ENCODE measurements around the gene NDUFS5. TPM values are rescaled to one million over a fixed set of nuclear protein-coding genes. Genes with fewer than 3 reads are reported as not detected.
A peak's percentile ranks its signal among the peaks of the same experiment; 100 is the strongest.
"Not testable (repeated sequence)": the region's sequence is repeated elsewhere in the genome, so short reads cannot be mapped to it uniquely, and the experiment has no call there.

Gene NDUFS5
- total RNA-seq, 1 donor from 2014 or later: 233 TPM

DNA sequence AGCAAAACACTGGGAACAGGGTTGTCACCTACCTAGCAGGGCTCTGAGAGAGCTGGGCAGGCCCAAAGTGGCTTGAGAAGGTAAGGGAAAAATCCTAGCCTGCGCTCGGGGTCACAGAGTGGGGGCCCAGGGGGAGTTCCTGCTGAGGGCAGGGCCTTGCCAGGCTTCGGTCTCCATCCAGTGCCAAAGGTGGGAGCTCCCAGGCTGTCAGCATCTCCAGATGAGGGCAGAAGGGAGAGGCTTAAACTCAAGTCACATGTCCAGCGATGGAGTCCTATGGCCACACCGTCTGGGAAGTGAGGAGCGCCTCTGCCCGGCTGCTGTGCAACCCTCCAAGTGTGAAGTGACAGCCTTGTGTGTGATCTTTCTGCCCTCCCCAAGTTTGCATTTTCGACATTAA, 11.2 kb upstream of the NDUFS5 start:
- DNase-seq (ENCODE audit: low spot score): not testable (repeated sequence)

DNA sequence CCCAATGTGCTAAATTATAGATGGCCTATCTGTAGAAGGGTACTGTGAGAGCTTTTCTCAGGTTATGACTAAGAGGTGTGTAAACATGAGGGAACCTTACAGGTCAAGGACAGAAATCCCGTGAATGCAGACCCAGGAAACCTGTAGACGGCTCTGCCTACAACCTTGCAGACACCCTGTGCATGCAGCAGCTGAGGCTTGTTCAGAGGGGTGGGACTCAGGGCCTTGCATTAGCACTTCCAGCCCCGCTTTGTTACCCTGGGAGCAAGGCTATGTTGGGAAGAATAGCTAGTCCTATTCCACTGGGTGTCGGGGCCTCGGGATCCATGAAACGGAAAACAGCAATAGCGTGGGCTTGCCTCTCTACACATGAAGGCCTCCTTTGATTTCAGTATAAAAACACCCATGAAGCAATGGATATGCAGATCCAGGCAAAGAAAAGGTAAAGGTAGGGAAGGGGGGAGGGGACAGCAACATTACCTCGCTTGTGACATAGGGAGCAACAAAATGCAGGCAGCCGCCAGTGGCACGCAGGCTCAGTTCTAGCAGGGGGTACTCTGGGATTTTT, 9.5 kb upstream of the NDUFS5 start:
- no peak for DNase-seq (ENCODE audit: low spot score)

DNA sequence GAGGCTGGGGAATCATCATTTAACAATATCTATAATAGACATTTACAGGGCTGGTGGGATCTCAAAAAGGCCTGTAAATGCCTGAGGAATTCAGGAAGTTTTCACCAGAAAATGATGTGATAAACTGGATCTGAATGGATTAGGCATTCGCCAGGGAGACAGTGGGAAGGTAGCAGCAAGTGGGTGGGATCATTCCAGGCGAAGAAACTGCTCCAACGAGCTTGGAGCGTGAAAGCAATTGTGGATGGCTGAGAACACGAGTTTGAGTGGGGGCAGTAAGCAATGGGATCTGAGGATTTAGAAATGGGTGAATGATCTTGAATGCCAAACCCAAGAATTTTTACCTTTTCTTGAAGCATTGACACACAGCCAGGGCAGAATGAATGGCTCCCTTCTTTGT, 8.9 kb upstream of the NDUFS5 start:
- DNase-seq (ENCODE audit: low spot score): no peak

DNA sequence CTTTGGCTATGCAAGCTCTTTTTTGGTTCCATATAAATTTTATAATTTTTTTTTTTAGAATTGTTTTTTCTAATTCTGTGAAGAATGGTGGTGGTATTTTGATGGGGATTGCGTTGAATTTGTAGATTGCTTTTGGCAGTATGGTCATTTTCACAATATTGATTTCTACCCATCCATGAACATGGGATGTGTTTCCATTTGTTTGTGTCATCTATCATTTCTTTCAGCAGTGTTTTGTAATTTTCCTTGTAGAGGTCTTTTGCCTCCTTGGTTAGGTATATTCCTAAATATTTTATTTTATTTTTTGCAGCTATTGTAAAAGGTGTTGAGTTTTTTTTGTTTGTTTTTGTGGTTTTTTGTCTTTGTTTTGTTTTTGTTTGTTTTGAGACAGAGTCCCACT, 5.7 kb upstream of the NDUFS5 start:
- DNase-seq (ENCODE audit: low spot score): not testable (repeated sequence)

DNA sequence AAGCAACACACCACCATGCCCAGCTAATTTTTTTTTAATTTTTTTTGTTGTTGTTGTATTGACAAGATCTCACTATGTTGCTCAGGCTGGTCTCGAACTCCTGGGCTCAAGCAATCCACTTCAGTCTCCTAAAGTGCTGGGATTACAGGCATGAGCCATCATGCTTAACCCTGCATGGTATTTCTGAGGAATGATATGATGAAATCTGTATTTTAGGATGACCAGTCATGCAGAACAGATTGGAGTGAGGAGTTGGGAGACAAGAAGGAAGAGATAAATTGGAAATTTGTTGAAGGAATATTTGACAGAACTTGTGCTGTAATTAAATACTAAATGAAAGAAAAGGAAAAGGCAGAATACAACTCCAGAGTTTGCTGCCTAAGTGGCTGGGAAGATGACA, 4.7 kb upstream of the NDUFS5 start:
- DNase-seq (ENCODE audit: low spot score): no peak

DNA sequence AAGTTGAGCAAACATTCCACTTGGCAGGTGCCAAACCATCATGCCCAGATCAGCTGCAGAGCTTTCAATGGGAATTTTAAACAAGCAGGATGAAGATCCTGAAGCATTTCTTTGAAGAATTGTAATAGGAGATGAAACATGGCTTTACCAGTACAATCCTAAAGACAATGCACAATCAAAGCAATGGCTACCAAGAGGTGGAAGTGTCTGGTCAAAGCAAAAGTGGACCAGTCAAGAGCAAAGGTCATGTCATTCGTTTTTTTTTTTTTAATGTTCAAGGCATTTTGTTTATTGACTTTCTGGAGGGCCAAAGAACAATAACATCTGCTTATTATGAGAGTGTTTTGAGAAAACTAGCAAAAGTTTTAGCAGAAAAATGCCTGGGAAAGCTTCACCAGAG, 3.0 kb upstream of the NDUFS5 start:
- DNase-seq (ENCODE audit: low spot score): no peak

DNA sequence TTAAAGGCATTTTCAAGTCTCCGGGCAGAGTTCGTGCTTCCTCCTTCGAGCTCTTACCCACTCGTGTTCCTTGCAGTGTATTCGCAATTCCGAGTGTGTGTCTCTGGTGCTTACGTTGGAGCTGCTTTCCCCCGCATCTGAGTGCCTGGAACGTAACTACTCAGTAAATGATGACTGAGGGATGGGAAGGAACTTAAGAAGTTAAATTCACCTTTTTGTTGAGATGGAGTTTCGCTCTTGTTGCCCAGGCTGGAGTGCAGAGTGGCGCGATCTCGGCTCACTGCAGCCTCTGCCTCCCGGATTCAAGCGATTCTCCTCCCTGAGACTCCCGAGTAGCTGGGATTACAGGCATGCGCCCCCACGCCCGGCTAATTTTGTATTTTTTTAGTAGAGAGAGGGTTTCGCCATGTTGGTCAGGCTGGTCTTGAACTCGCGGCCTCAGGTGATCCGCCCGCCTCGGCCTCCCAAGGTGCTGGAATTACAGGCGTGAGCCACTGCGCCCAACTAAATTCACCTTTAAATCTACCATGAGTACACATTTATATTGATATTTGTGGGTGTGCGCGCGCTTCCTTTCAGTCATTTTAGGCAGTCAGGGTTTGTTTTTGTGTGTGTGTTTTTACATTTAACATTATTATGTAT, 837 bp downstream of the NDUFS5 start:
- peak; percentile 45 for DNase-seq (ENCODE audit: low spot score)

DNA sequence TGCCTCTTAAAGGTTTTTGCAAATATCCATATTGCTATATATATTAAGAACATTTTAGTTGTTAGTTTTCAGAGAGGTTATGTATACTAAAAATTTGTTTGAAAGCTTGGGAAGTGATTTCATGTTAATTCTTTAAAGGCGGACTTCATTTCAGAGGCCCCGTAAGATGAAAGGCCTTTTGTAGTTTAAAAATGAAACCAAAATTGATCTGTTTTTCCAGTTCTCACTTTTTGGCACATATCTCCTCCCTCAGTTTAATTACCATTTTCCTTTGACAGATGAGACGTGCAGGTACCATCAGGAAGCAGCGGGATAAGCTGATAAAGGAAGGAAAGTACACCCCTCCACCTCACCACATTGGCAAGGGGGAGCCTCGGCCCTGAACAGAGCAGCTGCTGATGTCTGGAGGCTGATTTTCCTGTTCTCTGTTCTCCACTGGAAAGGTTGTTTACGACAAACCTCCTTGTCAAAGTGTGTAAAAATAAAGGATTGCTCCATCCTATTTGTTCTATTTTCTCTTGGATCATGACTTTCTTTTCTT, 8.0 kb downstream of the NDUFS5 start:
- peak; percentile 22 for DNase-seq (ENCODE audit: low spot score)

DNA sequence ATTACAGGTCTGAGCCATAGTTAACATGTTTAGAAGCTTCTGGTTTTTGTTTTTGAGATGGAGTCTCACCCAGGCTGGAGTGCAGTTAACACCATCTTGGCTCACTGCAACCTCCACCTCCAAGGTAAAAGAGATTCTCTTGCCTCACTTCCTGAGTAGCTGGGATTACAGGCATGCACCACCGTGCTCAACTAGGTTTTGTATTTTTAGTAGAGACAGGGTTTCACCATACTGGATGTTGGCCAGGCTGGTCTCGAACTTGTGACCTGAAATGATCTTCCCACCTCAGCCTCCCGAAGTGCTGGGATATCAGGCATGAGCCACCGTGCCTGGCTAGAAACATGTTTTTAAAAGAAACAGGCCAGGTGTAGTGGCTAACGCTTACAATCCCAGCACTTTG, 10.5 kb downstream of the NDUFS5 start:
- DNase-seq (ENCODE audit: low spot score): peak; percentile 8

DNA sequence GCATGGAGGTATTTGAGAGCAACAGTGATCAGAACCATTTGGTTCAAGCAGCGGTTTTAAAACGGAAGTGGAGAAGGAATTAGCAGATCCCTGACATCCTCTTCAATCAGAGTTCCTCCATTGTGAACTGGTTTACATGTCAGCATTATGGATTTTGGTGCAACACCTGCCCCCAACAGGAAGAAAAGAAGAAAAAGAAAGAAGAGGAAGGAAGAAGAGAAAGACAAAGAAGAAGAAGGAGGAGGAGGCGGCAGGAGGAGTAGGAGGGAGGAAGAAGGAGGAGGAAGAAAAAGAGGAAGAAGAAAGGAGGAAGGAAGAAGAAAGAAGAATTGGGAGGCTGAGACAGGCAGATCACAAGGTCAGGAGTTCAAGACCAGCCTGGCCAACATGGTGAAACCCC, 17.4 kb downstream of the NDUFS5 start:
- no peak for DNase-seq (ENCODE audit: low spot score)

DNA sequence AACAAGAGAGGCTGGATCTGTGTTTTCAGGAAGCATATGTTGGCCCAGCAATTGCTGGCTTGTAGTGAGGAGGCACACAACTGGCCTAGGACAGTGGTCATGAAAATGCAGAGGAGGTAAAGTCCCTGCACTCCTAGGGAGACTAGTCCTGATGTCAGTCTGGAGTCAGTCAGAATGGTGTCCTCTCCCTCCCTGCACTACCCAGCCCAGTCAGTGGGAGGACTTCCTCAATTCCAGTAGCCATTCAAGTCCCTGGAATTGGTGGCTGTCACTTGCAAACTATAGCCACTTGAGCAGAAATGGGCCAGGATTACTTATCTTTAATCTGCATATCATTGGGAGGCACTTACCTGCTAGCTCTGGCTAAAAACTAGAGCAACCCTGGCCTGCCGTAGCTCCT, 18.6 kb downstream of the NDUFS5 start:
- DNase-seq (ENCODE audit: low spot score): peak; percentile 9

DNA sequence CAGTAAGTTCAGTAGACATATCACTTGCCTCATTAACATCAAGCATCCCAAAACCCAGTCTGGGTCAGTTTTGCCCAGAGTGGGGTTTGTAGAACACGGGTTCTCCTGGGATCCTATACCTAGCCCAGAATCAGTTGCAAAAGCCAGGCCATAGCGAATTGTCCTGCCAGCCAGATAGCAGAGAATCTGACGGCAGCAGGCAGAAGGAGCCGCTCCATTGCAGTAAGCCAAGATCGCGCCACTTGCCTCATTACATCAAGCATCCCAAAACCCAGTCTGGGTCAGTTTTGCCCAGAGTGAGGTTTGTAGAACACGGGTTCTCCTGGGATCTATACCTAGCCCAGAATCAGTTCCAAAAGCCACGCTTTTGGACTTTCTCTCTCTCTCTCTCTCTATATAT, 19.1 kb downstream of the NDUFS5 start:
- peak; percentile 72 for DNase-seq (ENCODE audit: low spot score)

DNA sequence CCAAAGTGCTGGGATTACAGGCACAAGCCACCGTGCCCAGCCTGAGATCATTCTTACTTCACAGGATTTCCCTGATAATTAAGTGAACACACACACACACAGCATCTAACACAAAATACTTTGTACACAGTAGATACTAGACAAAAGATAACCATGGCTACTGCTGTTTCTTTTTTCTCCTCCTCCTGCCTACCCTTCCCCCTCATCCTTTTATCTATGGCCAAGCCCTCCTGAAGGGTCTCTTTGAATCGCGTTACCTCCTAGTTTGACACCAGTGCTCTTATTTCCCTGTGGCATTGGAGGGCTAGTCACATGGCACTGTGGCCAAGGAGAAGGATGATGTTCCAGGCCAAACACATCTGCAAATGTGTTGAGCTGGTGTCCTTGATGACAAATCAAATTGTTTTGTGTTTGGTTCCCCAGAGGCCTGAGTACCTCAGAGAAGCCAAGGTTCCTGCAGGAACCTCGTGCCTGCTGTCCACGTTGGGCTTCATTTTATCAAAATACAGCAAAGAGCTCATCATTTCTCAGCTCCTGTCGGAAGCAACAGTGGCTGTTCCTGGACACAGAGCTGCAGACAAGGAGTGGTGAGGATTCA, 20.6 kb downstream of the NDUFS5 start:
- DNase-seq (ENCODE audit: low spot score): peak; percentile 11

DNA sequence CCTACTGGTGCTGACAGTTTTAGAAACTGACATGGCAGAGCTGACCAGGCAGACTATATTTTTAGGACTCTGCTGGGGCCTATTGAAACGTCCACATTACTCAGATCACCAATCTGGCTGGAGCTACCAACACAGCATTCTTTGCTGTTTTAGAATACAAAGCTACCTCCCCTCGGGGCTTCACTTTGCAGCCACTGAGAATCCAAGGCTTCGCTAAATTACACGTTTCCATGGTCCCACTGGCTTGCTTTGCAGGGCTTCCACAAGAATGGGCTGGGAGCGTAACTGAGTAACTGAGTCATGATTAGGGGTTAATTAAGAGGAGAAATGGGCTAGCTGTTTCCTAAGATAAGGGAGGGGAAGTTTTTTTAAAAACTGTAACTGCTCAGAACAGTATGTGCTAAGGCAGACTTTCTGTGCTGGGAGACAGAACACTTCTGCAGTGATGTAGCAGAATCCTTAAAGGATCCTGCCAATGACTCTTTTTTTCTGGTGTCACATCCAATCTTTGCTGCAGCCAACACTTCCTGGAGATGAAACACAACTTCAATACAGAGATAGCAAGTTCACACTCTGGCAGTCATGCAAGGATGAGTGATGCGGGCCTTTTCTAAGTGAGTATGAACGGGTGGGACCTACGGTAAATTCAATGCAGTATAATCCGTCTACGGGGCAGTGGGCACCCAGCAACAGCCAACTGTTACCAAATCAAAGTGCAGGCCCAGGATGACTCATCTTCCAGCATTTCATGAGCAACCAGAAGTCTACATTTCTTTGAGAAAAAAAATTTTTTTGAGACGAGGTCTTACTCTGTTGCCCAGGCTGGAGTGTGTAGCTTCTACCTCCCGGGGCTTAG, 21.5 kb downstream of the NDUFS5 start:
- peak; percentile 35 for DNase-seq (ENCODE audit: low spot score)

DNA sequence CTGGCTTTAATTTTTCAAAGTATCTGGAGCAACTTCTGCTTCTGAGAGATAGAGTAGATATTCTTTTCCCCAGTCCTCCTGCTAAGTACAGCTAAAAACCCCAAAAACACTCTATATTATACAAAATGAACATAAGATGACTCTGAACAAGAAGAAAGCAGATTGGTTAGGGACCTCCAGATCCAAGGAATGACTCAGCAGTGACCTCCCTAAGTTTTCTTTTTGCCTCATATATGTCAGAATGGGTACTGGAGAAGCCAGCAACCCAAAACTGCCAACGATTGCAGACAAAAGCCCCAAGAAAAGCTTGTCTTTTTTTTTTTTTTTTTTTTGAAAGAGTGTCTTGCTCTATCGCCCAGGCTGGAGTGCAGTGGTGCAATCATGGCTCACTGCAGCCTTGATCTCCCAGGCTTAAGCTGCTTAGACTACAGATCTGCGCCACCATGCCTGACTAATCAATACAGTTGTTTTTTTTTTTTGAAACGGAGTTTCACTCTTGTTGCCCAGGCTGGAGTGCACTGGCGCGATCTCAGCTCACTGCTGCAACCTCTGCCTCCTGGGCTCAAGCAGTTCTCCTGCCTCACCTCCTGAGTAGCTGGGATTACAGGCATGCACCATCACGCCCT, 22.7 kb downstream of the NDUFS5 start:
- DNase-seq (ENCODE audit: low spot score): peak; percentile 43

DNA sequence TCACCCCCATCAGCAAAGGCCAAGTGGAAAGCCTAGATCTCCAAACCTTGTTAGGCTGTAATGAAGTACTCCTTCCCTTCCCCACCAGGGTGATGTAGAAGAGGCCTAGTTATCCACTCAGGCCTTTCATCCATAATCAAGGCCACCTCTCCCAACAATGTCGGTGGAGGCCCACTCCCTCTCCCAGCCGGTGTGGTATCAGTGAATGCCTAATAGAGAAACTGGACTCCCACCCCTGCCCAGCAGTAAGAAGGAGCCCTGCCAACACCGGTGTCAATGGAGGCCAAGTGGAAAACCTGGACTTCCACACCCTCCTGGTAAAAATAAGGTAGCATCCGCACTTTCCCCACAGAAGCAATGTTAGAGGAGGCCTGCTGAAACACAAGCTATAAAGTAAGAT, 23.9 kb downstream of the NDUFS5 start:
- DNase-seq (ENCODE audit: low spot score): peak; percentile 53

DNA sequence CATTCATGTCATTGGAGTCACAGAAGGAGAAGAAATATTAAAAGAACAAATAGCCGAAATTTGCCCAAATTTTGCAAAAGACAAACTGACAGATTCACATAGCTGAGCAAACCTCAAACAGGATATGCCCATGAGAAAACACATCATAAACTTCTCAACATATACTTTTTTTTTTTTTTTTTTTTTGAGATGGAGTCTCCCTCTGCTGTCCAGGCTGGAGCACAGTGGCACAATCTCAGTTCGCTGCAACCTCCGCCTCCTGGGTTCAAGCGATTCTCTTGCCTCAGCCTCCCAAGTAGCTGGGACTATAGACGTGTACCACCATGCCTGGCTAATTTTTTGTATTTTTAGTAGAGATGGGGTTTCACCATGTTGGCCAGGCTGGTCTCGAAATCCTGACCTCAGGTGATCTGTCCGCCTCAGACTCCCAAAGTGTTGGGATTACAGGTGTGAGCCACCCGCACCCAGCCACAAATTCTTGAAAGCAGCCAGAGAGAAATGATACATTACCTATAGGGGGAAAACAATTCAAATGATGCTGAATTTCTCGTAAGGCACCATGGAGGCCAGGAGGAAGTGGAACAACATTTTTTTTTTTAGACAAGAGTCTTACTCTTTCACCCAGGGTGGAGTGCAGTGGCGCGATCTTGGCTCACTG, 25.2 kb downstream of the NDUFS5 start:
- peak; percentile 60 for DNase-seq (ENCODE audit: low spot score)

DNA sequence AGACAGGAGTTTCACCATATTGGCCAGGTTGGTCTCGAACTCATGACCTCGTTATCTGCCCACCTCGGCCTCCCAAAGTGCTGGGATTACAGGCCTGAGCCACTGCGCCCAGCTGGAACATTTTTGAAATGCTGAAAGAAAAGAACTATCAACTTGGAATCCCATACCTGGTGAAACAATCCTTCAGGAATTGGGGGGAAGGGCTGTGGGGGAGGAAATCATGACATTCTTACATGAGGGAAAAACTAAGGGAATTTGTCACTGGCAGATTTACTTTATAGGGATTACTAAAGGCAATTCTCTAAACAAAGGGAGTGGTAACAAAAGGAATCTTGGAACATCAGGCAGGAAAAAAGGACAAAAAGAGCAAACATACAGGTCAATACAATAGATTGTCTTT, 25.8 kb downstream of the NDUFS5 start:
- no peak for DNase-seq (ENCODE audit: low spot score)

DNA sequence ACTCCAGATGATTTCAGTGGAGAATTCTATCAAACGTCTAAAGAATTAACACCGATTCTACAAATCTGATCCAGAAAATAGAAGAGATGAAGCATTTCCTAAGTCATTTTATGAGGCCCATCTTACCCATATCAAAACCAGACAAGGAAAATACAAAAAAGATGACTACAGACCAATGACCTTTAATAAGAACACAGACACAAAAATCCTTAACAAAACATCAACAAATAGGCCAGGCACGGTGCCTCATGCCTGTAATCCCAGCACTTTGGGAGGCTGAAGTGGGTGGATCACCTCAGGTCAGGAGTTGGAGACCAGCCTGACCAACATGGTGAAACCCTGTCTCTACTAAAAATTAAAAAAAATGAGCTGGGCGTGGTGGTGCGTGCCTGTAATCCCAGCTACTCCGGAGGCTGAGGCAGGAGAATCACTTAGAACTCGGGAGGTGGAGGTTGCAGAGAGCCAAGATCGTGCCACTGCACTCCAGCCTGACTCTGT, 29.1 kb downstream of the NDUFS5 start:
- peak; percentile 37 for DNase-seq (ENCODE audit: low spot score)

DNA sequence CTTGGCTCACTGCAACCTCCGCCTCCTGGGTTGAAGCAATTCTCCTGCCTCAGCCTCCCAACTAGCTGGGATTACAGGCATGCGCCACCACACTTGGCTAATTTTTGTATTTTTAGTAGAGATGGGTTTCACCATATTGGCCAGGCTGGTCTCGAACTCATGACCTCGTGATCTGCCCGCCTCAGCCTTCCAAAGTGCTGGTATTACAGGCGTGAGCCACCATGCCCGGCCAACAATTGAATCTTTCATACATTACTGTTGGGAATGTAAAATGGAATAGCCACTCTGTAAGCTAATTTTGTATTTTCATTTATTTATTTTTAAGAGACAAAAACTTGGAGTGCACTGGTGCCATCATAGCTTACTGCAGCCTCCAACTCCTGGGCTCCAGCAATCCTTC, 35.4 kb downstream of the NDUFS5 start:
- DNase-seq (ENCODE audit: low spot score): peak; percentile 53

DNA sequence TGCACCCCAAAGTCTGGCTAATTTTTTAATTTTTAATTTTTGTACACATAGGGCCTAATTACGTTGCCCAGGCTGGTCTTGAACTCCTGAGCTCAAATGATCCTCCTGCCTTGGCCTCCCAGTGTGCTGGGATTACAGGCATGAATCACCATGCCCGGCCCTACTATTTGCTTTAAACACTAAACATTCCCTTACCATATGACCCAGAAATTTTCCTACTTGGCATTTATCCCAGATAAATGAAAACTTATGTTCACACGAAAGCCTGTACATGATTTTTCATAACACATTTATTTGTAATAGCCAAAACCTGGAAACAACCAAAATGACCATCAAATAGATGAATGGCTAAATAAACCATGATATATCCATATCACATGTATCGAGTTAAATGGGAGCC, 35.8 kb downstream of the NDUFS5 start:
- peak; percentile 22 for DNase-seq (ENCODE audit: low spot score)

Data from mesenteric fat pad (tissue), 1 donor.